Measurements from ENCODE around the gene MRPL19. TPM values are rescaled to one million over a fixed set of nuclear protein-coding genes. Genes with fewer than 3 reads are reported as not detected.

MRPL19 gene
- total RNA-seq = 48.8 TPM

DNA sequence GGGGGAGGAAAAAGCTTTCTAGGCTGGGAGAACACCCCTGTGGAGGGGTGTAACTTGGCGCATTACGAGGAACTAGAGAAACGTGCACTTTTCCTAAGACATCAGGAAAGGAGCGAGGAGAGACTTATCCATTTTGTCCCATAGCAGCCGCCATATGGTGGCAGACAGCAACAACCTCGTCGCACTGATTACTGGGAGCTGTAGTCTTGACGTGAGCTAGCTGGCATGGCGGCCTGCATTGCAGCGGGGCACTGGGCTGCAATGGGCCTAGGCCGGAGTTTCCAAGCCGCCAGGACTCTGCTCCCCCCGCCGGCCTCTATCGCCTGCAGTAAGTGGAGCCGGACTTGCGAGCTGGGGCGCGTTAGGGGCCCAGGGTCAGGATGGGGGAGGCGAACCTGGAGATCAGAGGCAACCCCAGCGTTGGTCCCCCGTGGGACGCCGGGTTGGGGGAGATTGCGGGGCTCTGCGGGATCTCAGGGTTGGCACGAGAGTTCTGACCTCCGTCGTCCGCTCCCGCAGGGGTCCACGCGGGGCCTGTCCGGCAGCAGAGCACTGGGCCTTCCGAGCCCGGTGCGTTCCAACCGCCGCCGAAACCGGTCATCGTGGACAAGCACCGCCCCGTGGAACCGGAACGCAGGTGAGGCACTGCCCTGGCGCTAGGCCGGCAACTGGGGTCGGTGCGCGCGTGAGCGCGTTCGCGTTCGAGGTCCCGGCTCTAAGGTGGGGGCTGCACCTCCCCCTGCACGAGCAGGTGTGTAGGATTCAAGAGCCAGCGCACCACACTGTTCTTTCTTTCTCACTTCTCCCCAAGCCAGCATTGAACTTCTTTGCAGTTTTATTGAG lies at the start of gene MRPL19:
TSS of gene MRPL19 (plus strand) at position 201 of the 843 bp plus-strand sequence. CDS start at position 226, 25 bp downstream.

DNA sequence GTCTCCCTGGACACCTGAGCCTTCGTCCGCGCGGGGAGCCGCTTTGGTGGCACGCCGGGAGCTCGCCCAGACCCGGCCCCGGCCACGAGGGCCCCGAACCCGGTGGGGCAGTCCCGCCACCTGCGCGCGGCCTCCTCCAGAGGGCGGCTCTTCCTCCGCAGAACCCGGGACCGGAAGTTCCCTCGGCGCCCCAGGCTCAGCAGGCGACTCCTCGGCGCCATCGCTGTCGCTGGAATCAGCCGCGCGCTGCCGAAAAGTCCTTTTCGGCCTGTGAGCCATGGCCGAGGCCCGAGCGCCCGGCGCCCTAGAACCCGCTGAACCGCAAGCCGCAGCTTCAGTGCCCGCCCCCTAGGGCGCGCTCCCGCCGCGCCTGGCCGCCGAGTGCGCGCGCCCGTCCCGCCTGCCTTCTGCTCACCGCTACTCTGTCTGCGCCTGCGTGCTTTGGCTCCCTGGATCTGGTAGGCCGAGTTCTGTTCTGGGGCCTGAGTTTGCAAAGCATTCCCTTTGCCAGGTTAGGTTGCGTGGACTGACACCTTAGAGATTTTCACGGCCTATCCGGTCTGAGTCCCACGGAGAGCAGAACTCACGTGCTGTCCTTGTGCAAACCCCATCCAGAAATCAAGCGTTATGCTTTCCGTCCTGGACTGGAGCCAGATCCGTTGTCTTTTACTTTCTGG lies 64.1 kb downstream of the MRPL19 start, which contains the start of gene GCFC2:
TSS of gene GCFC2 (minus strand) at position 339 of the 677 bp plus-strand sequence. CDS start at position 279, 60 bp downstream.

Small RNAs within 50 kb of the gene (small RNA-seq; reads per million reads assigned to genes)
- gene RF00012 (ENCODE audit: low replicate concordance) = not detected

Other genes starting within 250 kb of the MRPL19 start
- not detected for gene EVA1A, start 85.8 kb upstream of the MRPL19 start, total RNA-seq
- gene GCFC2, start 64.1 kb downstream of the MRPL19 start, total RNA-seq = 31.3 TPM

All from parietal lobe (tissue), 2 donors.